Measurements from ENCODE around the gene UST. TPM values are rescaled to one million over a fixed set of nuclear protein-coding genes. Genes with fewer than 3 reads are reported as not detected.

The UST gene
- total and polyA plus RNA-seq, 2 of the 8 experiments (the other 6 are each of a cell fraction or from before 2014, with no cell fraction given): 13.5 to 34.5 TPM

DNA sequence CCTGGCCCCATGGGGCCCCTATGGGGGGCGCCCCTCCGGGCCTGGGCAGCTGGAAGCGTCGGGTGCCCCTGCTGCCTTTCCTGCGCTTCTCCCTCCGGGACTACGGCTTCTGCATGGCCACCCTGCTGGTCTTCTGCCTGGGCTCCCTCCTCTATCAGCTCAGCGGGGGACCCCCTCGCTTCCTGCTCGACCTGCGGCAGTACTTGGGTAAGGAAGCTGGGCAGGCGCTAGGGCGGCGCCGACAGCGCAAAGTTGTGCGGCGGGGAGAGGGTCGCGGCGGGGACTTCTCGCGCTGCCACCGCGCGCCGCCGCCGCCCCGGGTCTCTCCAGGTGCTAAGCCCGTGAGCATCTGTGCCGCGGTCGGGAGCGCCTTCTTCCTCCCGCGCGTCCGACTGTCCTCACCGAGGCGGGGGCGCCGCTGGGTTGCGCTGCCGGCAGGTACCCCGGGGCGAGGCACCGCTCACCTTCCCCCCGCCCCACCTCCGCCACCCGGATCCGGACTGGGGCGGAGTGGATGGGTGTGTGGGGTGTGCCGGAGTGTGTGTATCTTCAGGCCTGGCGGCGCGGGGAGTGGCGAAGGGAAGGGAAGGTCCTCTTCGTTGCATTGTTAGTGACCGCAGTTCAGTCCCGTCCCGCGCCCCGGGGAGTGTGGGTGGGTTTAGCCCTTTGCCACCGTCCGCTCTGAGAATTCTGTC, 788 bp downstream of the UST start (continued):
- TF ChIP-seq BCL11A (IDR thresholded peaks at IDR 0.05; ENCODE audit: low read depth in 2 of 2, low read length in 2 of 2): no peak
- TF ChIP-seq, protein P1, sequence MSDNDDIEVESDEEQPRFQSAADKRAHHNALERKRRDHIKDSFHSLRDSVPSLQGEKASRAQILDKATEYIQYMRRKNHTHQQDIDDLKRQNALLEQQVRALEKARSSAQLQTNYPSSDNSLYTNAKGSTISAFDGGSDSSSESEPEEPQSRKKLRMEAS (IDR thresholded peaks at IDR 0.05): no peak
- TF ChIP-seq TAF1 (IDR thresholded peaks at IDR 0.05; ENCODE audit: low read depth, low read length): 0 out of 2 replicates have a peak, but pooled peaks have one; percentile 13
- TF ChIP-seq SUZ12 (IDR thresholded peaks at IDR 0.05; ENCODE audit: low read length): 0 out of 2 replicates have a peak, but pooled peaks have one; percentile 14
- no peak for TF ChIP-seq SRF (IDR thresholded peaks at IDR 0.05; ENCODE audit: low read depth, low read length)
- TF ChIP-seq CREB1 (IDR thresholded peaks at IDR 0.05): no peak
- TF ChIP-seq CHD2 (IDR thresholded peaks at IDR 0.05; ENCODE audit: low read length): no peak
- TF ChIP-seq SIN3A (conservative IDR thresholded peaks at IDR 0.05 in 1 of 2, IDR thresholded peaks at IDR 0.05 in 1 of 2; ENCODE audit: low read depth in 1 of 2, low read length in 2 of 2): 0 out of 4 replicates have a peak, but pooled peaks of 1 of the 2 experiments have one; percentile 22
- TF ChIP-seq TAF7 (optimal IDR thresholded peaks at IDR 0.05; ENCODE audit: borderline replicate concordance, low read depth, low read length): peak; percentile 15
- 0 out of 2 replicates have a peak, but pooled peaks have one; percentile 12 for TF ChIP-seq TBP (IDR thresholded peaks at IDR 0.05; ENCODE audit: low read depth, low read length)
- TF ChIP-seq CBX8 (IDR thresholded peaks at IDR 0.05; ENCODE audit: borderline replicate concordance, low read depth, low read length): no peak
- 0 out of 2 replicates have a peak, but pooled peaks have one; percentile 20 for TF ChIP-seq FOSL1 (IDR thresholded peaks at IDR 0.05; ENCODE audit: insufficient read depth, low read depth, low read length)
- no peak for TF ChIP-seq SP4 (IDR thresholded peaks at IDR 0.05; ENCODE audit: low read length)
- TF ChIP-seq ASH2L (IDR thresholded peaks at IDR 0.05; ENCODE audit: low read length): peak; percentile 80

All from H1 (cell line).